H1 (cell line): ENCODE results near the gene CCDC47.

Source experiments
- CTBP2 ChIP-seq: IDR thresholded peaks from 2 replicates; pipeline ENCODE4 v1.7.0; 2011; ENCODE audit warnings: borderline replicate concordance, mild to moderate bottlenecking, moderate library complexity, mixed read lengths, low read length; ENCODE audit not compliant: insufficient read depth, insufficient read length
- E2F6 ChIP-seq: IDR thresholded peaks from 2 replicates; pipeline ENCODE4 v1.6.1; 2012; ENCODE audit warnings: inconsistent platforms
- EZH2 ChIP-seq: fragments of 200-600 bp; sonication (generic); IDR thresholded peaks from 2 replicates; pipeline ENCODE4 v1.7.1; 2012; ENCODE audit warnings: low read depth, mild to moderate bottlenecking, moderate library complexity, low read length, inconsistent platforms; ENCODE audit not compliant: severe bottlenecking
- KDM5A ChIP-seq: fragments of 200-600 bp; IDR thresholded peaks from 2 replicates; pipeline ENCODE4 v1.7.1; 2012; ENCODE audit warnings: mild to moderate bottlenecking, low read length, inconsistent platforms, mixed read lengths

- TF ChIP-seq CTBP2, result no peak
- no peak for TF ChIP-seq EZH2
- no peak for TF ChIP-seq KDM5A
- no peak for TF ChIP-seq E2F6
Measured at GRCh38 chr17:63816669-63817068, 43.3 kb upstream of the CCDC47 start.
